ENCODE data around the gene ZNF384. TPM values are rescaled to one million over a fixed set of nuclear protein-coding genes. Genes with fewer than 3 reads are reported as not detected.

The ZNF384 gene
- total and polyA plus RNA-seq, 10 of the 15 experiments (the other 5 are each of a cell fraction or from before 2014, with no cell fraction given) = 0.46 to 81.5 (median 30.5) TPM

- TF ChIP-seq, protein P1, sequence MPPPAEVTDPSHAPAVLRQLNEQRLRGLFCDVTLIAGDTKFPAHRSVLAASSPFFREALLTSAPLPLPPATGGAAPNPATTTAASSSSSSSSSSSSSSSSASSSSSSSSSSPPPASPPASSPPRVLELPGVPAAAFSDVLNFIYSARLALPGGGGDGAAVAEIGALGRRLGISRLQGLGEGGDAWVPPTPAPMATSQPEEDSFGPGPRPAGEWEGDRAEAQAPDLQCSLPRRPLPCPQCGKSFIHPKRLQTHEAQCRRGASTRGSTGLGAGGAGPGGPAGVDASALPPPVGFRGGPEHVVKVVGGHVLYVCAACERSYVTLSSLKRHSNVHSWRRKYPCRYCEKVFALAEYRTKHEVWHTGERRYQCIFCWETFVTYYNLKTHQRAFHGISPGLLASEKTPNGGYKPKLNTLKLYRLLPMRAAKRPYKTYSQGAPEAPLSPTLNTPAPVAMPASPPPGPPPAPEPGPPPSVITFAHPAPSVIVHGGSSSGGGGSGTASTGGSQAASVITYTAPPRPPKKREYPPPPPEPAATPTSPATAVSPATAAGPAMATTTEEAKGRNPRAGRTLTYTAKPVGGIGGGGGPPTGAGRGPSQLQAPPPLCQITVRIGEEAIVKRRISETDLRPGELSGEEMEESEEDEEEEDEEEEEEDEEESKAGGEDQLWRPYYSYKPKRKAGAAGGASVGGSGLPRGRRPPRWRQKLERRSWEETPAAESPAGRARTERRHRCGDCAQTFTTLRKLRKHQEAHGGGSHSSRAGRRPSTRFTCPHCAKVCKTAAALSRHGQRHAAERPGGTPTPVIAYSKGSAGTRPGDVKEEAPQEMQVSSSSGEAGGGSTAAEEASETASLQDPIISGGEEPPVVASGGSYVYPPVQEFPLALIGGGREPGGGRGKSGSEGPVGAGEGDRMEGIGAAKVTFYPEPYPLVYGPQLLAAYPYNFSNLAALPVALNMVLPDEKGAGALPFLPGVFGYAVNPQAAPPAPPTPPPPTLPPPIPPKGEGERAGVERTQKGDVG (CRISPR knock-in tag; IDR thresholded peaks at IDR 0.05) = no peak
- TF ChIP-seq REST (IDR thresholded peaks at IDR 0.05; ENCODE audit: low read depth, low read length) (no peak), RELA (IDR thresholded peaks at IDR 0.05; ENCODE audit: borderline replicate concordance, partially characterized antibody) (no peak), CTCF (IDR thresholded peaks at IDR 0.05 in 2 of 3, conservative IDR thresholded peaks at IDR 0.05 in 1 of 3; ENCODE audit: control insufficient read depth in 2 of 3, extremely low read depth in 1 of 3, insufficient read depth in 1 of 3, low read depth in 3 of 3, low read length in 3 of 3) (no peak), IRF5 (IDR thresholded peaks at IDR 0.05; ENCODE audit: borderline replicate concordance) (no peak), ZNF24 (IDR thresholded peaks at IDR 0.05) (0 out of 2 replicates have a peak, but pooled peaks have one; percentile 9), PBX3 (IDR thresholded peaks at IDR 0.05; ENCODE audit: insufficient replicate concordance, low read depth, low read length) (no peak), SRF (IDR thresholded peaks at IDR 0.05; ENCODE audit: low read depth in 2 of 2, low read length in 2 of 2) (0 out of 4 replicates have a peak, but pooled peaks of 1 of the 2 experiments have one; percentile 22), MYB (IDR thresholded peaks at IDR 0.05; ENCODE audit: borderline replicate concordance, low read depth, low read length) (peak; percentile 40; the same call in 1 of the 2 replicates), TCF12 (IDR thresholded peaks at IDR 0.05; ENCODE audit: low read depth, low read length) (0 out of 2 replicates have a peak, but pooled peaks have one; percentile 7), CHD2 (IDR thresholded peaks at IDR 0.05; ENCODE audit: borderline replicate concordance, low read depth, low read length) (peak; percentile 83), SMARCA5 (IDR thresholded peaks at IDR 0.05) (no peak), RFX5 (IDR thresholded peaks at IDR 0.05; ENCODE audit: low read depth, low read length) (no peak), NFYB (IDR thresholded peaks at IDR 0.05; ENCODE audit: insufficient read depth, low read depth, low read length) (no peak), IKZF2 (IDR thresholded peaks at IDR 0.05) (peak; percentile 78 to 84; a peak in 3 of 4 replicates)
- TF ChIP-seq, protein P2, sequence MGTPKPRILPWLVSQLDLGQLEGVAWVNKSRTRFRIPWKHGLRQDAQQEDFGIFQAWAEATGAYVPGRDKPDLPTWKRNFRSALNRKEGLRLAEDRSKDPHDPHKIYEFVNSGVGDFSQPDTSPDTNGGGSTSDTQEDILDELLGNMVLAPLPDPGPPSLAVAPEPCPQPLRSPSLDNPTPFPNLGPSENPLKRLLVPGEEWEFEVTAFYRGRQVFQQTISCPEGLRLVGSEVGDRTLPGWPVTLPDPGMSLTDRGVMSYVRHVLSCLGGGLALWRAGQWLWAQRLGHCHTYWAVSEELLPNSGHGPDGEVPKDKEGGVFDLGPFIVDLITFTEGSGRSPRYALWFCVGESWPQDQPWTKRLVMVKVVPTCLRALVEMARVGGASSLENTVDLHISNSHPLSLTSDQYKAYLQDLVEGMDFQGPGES (IDR thresholded peaks at IDR 0.05) = no peak
These were observed 53.8 kb downstream of the ZNF384 start (continued) for GRCh38 chr12:6635375-6635855.
